ENCODE measurements around the gene CHGA.

Gene CHGA

GRCh38 chr14:92930737-92931602, 8.0 kb downstream of the CHGA start:
- no peak for DNase-seq

- no peak for DNase-seq
Observed at GRCh38 chr14:92931681-92932447, 8.9 kb downstream of the CHGA start.

DNA sequence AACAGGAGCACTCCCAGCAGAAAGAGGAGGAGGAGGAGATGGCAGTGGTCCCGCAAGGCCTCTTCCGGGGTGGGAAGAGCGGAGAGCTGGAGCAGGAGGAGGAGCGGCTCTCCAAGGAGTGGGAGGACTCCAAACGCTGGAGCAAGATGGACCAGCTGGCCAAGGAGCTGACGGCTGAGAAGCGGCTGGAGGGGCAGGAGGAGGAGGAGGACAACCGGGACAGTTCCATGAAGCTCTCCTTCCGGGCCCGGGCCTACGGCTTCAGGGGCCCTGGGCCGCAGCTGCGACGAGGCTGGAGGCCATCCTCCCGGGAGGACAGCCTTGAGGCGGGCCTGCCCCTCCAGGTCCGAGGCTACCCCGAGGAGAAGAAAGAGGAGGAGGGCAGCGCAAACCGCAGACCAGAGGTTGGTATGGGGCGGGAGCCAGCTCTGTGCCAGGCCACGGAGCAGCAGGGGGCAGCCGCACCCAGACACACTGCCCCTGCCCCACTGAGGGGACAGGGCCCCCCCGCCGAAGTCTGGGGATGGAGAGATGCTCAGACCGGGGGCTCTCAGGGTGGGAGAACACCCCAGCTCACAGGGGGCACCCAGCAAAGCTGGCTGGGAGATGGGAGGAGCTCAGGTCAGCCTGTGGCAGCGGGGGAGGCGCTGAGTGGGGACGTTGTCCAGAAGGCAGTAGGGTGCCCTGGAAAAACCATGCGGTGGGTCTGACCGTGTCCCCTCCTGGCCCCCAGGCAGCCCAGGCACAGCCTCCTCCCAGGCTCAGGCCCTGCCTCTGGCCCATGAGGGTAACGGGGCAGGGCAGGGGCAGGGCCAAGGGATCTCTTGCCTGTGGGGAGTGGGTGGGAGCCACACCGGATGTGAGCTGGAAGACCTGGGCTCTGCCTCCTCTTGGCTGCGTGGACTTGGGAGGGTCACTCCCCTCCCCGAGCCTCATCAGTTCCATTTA, 9.8 kb downstream of the CHGA start:
- DNase-seq = no peak

GRCh38 chr14:92933481-92933880, 10.5 kb downstream of the CHGA start:
- DNase-seq = no peak

GRCh38 chr14:92934196-92935085, 11.5 kb downstream of the CHGA start:
- no peak for DNase-seq

GRCh38 chr14:92935446-92935845, 12.5 kb downstream of the CHGA start:
- no peak for DNase-seq

GRCh38 chr14:92936085-92936484, 13.1 kb downstream of the CHGA start:
- DNase-seq = no peak

- no peak for DNase-seq
Observed at GRCh38 chr14:92937051-92937937, 14.3 kb downstream of the CHGA start.

GRCh38 chr14:92938235-92938875, 15.4 kb downstream of the CHGA start:
- no peak for DNase-seq

DNA sequence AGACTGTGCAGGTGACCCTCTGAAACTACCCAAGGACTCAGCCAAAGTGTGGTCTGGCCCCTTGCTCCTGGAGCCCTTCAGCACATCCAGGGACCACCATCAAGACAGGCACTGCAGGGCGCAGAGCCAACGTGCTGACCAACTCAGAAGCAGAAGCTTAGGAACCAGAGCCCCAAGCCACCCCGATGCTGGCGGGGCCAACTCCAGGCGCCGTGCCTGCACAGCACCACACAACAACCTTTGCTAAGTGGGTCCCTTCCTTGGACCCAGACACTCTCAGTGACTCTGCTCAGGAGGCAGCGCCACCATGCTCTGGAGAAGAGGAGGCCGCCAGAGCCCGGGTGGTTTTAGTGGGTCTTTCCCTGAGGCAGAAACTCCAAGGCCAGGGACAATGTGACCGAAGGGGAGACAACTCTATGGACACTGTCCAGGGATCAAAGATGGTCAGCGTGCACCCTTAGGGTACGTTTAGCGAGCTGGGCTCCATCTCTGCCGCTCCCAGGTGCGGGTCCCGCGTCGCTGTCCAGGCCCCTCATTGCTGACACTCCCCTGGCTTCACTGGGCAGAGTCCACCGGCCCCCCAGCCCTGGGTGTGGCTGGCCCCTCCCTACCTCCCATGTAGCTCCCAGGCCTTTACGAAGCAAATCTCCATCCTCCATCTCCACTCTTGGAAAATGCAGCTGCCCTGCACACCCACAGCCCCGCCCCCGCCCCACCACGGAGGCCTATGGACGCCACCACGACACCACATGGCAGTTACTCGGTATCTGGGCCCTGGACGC, 16.1 kb downstream of the CHGA start:
- DNase-seq = peak; percentile 38

GRCh38 chr14:92939699-92940098, 16.7 kb downstream of the CHGA start:
- DNase-seq = no peak

DNA sequence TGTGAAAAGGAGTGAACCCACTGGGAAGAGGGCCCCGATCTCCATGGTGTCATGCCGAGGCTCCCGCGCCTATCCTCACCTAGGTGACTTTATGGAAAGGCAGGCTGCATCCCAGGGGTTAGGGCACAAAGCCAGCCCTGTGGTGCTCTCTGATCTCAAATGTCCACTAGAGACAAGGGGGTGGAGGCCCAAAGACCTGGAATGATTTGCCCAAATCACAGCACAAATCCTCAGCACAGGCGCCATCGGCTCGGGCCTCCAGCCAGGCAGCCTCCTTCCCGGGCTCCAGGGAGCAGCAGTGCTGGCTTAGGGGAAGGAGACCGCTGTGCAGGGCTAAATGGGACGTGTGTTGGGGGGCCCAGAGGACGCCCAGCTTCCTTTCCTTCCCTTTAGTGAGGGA, 17.6 kb downstream of the CHGA start:
- DNase-seq = no peak

GRCh38 chr14:92941531-92941930, 18.6 kb downstream of the CHGA start:
- no peak for DNase-seq

- DNase-seq = no peak
Observed at GRCh38 chr14:92942136-92942535, 19.2 kb downstream of the CHGA start.

GRCh38 chr14:92942576-92942975, 19.6 kb downstream of the CHGA start:
- DNase-seq = no peak

DNA sequence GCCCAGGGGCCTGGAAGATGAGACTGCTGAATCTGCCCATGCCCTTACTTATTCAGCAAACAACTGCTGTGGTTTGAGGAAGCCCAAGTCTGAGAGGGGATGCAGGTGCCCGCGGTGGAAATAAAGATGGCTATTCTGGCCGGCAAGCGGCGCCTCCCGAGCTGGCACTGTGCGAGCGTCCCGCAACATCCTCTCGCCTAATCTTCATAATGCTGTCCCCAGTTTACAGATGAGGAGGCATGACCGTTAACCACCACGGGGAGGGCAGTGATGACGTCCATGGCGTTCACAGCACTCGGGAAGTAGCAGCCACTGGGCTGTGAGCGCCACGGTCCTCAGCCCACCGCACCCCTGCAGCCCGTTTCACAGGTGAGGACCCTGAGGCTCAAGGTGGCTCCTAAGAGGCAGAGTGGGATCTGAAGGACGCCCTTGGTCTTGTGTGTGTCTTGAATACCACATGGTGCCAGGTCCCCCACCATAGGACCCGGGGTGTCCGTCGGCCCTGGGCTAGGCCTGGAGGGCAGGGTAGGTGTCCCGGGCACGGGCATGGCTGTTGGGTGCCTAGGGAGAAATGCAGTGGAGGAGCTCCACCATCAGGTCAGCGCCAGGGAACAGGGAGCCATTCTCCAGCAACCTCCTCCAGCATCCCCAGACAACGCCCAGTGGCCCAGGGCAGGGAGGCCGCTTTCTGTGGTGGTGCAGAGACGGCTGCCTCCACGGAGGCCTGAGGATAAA, 20.2 kb downstream of the CHGA start:
- DNase-seq = no peak

- DNase-seq = no peak
Observed at GRCh38 chr14:92943855-92944570, 21.1 kb downstream of the CHGA start.

DNA sequence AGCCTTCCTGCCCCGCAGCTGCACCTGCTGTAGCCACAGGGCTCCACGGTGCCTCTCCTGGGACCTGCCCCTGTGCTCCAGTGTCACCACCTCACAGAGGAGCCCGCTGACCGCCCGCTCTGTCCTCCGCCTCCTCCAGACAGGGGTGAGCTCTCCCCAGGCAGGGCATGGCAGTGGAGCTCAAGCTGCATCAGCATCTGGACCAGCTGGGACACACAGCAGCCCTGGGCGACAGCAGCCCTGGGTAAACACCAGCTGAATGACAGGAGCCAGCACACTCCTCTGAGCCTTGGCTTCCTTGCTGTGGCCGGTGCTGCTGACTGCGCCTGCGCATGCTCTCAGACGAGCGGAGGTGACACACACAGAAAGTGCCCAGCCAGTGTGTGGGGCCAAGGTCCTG, 22.0 kb downstream of the CHGA start:
- DNase-seq = no peak
